HG02938 (cell line): ENCODE data around the gene UFC1.

Source experiments
- ATAC-seq: cut with Tn5 transposase; IDR thresholded peaks from one replicate; pipeline ENCODE4 v1.9.1; 2021; ENCODE audit warnings: mild to moderate bottlenecking, moderate library complexity; ENCODE audit not compliant: unreplicated experiment

Gene UFC1

DNA sequence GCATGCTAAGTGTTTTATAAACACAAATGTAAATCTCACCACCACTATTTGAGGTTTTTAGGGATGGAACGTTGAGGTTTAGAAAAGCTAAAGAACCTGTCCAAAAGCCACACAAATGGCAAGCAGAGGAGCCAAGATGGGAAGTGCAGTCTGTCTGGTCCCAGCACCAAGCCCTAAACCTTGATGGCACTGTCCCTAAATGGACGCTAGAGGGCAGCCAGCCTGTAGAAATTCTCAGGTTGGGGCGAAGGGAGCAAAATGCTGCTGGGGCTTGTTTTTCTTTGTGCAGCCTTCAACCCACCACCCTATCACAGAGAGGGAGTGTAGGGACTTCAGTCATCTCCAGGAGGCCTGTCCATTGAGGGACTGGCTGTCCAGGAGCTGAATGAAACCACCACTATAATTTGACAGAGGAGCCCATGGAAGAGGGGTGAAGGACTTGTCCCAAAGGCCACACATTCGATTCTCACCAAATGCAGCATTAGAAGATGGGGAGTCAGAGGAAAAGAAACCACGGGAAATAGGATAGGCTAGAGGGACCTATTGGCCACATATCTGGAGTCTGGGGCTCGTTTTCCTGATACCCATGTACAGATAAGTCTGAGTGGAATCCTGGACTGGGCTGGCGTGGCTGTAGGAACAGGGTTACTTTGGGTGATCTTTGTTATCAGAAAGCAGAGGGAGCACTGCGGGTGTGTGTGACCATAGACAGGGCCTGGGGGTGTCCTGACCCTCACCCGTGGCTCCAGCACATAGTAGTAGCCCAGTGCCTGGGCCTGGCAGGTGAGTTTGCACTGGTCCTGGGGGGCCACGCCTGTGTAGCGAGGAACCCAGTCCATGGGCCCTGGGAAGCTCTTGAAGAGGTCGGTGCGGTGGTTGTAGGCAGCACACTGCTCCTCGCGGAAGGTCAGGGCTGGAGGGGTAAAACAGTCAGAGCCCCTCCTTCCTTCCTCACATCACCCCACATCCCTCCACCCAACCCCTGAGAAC is 39.0 kb downstream of the UFC1 start:
- no peak for ATAC-seq

DNA sequence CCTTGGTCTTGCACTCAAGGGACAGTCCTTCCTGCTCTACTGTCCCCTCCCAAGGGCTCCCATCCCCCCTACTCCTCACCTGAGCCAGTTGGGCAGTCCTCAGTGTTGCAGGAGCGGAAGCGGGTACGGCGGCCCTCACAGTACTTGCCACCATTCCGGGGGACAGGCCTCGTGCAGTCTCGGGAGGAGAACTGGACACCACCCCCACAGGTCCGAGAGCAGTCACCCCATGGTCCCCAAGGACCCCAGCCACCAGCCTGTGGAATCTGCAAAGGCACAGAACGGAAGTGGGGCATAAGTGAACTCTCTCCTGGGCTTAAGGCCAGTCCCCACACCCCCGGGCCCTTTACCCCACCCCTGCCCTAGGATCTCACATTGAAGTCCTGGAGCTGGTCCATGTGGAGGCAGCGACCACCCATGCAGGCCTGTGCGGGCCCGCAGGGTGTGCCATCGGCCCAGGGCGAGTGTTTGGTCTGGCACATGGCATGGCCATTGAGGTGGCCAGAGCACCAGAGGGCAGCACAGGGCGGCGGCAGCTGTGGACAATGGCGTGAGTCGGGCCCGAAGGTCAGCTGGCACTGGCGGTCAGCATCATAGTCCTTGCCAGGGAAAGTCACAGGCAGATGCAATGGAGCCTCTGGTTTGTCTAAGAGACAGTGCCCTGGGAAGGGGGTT is 39.9 kb downstream of the UFC1 start:
- no peak for ATAC-seq

DNA sequence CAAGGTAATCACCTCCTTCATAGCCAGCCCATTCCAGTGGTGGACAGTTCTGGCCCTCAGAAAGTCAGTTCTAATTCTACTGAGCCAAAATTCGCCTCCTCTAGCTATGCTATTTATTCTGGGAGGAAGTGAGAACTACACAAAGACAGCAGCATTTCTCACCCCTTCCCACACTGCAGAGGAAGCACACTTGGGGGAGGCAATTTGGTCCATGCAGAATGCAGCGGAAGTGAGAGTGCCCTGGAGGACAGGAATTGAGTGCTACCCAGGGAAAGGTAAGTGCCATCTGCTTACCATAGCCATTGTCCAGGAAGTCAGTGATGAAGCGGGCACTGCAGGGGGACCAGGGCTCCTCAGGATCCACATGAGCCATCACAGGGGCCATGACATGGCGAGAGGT is 41.4 kb downstream of the UFC1 start:
- ATAC-seq: no peak

DNA sequence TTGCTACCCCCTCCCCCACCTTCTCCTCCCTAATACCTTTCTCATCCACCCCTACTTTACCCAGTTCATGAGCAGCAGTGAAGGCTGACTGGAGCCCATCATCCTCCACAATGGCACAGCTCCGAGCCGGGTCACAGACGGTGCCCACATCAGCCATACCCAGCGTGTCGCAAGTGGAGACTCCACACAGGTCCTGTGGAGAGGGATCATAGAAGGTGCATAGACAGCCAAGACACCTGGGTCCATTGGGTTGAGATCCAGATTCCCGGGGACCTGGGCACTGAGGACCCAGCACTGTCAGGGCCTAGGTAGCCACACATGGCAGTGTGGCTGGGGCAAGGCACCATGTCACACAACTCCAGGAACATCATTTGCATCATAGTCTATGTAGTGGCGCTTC is 42.3 kb downstream of the UFC1 start:
- no peak for ATAC-seq

DNA sequence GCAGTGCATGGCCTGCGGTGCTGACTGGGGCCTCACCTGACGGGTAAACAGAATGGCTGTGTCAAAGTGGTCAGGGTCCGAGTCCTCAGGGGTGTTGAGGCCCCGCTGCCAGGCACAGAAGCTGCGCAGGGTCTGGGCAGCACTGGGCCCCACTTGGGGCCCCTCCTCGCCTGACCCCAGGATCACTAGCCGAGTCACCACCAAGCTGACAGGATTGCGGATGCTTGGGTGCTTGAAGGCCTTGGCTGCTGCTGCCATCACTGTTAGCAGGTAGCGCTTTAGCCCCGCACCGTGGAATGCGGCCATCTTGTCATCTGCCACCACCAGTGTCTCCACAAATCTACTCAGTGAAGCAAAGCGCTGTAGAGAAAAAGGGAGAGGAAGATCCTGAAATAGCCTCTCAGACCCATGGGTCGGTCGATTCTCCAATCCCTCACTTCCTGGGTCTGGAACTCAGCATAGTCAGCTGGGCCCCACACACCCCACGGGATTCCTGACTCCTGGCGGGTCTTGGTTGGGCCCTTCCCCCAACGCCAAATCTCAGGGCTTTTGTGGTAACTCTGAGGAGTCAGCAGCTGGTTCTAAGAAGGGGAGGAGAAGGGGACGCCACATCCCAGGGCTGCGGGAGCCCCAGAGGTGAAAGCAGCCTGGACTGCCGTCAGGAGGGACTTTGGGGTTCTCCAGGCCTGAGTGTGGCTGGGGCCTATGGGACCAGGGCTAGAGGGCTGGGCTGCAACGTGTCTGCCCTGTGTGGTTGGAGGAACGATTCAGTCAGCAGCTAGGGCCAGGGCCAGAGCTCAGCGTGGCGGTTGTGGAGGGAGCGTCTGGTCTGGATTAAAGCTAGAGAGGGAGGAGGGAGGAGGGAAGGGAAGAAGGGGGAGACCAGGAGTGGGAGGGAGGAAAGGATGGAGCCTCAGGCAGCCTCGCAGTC is 43.0 kb downstream of the UFC1 start:
- ATAC-seq: no peak

DNA sequence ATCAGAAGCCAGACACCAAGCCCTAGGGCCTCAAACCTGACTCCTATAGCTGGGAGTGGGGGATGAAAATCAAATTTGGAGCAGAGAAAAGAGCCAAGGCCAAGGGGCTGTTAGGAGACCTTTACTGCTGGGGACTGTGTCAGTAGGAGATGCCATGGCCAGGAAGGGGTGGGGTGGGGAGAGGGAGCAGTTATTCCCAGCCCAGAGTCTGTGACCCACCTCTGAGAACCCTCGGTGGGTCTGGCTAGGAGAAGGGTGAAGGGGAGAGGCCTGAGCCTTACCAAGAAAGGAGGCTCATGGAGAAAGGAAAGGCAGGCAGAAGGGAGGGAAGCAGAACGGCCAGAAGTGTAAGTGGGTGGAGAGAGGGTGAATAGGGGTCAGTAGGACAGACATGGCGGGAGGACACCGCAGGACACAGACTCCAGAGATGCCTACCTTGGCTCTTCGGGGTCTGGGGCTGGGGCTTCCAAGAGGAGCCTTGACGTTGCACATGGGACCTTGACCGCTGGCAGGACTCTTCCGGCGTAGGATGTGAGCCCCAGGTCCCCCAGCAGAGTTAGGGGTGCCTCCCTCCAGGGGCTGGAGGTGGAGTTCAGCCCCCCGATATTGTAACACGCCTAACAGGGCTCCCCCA is 43.9 kb downstream of the UFC1 start:
- no peak for ATAC-seq

DNA sequence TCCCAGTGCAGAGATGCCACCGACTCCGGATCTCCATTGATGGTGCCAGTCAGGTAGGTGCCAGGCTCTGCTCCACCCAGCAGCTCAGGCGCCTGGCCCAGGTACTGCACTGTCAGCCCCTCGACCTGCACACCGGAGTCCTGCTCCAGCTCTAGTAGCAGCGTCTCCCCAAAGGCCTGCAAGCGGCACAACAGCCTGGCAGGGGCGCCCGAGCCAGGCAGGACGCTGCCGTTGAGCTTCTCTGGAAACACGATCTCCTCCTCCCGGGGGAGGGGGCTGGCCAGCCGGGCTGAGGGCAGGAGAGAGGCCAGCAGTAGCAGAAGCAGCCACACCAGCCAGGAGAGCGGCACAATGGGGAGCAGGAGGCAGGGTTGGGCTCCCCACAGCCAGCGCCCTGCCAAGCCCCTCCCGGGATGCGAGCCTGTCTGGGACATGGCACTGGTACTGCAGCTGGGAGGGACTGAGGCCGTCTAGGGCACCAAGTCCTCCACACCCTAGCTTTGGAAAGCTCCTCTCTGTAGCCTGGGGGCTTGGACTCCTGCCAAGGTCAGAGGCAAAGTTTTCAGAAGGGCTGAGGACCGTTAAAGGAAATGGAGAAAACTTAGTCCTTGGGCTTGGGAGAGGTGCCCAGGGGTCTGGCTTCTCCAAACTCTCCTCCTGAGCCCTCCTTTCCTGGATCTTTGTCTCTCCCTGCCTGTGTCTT is 44.6 kb downstream of the UFC1 start:
- no peak for ATAC-seq

DNA sequence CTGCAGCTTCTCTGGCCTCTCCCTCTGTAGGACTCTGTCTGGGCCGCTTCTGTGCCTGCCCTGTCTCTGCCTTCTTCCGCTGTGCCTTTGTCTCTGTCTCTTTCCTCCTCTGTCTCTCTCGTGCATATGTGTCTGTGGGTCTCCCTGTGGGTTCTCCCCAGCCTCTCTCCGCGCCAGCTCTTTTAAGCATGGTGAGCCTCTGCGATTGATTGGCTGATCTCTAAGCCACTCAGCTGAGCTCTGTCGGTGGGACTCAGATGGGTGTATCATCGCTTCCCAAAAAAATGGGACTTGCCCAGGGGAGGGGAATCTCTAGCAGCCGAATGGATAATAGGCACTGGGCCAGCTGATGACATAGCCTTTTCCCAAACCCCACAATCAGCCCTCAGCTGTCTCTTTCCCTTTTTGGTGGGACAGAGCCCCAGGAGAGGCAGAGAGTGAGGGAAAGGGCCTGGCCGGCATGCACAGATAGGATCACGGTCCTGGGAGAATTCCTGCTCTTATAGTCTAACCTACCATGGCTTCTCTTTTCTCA is 45.2 kb downstream of the UFC1 start, which contains the start of gene ADAMTS4:
TSS of gene ADAMTS4 (minus strand) at position 158 of the 535 bp plus-strand sequence. CDS start 427 bp downstream, outside the sequence.
- ATAC-seq: no peak

DNA sequence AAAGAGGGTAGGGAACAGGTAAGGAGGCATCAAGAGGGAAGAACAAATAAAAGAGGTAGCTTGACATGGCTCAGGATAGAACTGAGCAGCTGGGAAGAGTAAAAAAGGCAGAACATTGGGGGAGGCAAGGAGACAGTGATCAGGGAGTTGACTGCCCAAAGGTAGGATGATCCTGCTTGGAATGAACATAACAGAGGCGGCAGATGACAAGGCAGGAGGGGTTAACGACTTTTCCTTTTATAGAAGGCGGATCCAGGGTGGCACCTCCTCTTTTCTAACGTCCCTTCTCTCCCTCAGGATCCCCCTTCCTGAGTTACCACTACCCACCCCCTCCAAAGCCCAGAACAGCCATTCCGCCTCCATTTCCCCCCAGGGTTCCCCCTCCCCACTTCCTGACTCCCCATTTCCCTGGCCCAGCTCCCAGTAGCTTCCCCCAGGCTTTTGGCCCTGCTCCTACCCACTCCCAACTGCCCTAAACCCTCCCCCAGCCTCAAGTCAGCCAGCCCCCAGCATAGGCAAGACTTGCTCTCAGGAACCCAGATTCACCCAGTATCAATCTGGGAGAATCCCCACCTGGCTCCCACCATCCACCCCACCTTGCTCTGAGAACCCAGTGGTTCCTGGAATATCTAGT is 45.8 kb downstream of the UFC1 start:
- no peak for ATAC-seq

DNA sequence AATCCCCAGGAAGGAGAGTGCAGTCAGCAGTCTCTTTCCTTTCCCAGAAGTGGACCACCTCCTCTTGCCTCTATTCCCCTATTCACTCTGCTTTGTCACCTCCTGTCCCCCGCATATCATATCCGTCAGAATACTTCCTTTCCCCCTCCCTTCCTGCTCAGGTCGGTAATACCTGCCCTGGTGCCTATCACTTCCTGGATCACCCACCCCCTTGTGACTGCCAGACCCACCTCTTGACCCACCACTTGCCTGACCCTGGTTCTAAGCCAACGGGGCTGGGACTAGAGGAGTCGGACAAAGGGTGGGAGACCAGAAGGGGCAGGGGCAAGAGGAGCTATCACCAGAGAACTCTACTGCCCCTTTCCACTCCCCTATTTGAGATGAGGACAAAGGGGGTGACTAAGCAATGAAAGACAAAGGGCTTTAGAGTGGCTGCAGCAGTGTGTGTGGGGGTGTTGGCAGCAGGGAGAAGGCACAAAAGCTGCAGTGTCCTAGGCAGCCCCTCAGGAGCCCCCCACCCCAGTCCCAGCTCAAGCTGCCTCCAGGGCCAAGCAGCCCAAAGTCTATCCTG is 46.7 kb downstream of the UFC1 start:
- no peak for ATAC-seq

DNA sequence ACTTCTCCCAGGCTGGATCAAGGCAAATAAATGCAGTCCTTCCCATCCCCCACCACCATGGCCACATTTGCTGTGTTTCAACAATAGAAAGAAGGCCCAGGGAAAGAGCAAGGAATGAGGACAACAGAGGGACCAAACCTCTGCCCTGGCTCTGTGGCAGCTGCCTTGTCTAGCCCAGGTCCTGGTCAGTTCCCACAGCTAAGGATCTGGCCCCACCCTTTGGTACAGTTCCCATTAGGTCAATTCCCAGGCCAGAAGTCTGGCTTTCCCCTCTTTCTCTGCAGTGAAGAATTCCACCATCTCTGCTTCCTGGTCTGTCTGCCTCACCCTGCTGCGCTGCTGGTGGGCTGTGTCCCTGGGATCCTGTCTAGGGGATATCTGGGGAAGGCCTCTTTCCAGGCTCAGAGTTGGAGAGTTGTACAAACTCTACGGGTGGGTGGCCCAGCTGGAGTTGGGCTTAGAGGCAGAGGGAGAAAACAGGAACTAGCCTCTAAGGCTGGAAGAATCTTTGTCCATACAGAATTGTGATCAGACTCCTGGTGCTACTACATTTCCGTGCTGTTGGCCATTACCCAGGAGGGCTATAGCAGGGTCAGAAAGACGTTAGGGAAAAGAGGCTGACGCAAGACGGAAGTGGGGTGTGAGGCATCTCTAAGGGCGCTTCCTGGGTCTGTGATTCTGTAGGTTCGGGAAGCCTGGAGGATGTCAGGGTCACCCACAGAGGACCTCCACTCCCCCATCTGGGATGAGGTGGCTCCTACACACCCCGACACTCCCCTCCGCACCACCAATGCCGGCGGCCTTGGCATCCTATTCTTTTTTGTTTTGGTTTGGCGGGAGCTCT is 47.4 kb downstream of the UFC1 start:
- ATAC-seq: no peak

DNA sequence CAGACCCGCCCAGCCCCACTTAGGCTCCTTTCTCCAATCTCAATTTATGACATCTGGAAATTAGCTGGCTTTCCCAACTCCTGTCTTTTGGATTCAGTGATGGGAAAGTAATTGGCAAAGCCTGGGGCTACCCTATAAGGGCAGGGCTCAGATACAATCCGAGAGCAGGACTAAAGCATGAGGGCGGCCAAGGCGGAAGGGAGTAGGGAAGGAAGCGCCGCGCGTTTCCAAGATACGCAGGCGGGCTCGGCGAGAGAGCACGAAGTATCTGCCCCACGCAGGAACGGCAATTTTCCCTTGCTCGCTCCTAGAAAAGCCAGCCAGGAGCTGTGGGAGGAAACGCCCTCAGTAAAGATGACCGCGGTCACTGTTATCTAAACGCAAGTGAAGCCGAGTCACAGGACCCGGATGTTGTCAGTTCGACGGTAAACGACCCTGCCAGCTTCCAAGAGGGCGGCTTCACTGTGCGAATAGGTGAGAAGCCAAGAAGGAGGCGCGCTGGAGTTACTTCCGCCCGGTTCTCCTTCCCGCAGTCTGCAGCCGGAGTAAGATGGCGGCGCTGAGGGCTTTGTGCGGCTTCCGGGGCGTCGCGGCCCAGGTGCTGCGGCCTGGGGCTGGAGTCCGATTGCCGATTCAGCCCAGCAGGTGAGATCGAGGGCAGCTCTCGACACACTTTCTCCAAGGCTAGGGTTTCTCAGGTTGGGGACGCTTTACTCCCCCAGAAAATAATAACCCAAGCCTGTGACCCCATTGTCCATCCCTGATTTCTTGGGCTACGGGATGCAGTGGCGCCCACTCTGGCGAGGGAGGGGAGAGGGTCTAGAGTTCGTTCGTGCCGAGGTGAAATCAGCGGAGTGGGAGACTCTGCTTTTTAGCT is 48.3 kb downstream of the UFC1 start, which contains the start of gene NDUFS2:
TSS of gene NDUFS2 (plus strand) at position 532 of the 877 bp plus-strand sequence. CDS start at position 551, 19 bp downstream.
- peak; percentile 98 for ATAC-seq

DNA sequence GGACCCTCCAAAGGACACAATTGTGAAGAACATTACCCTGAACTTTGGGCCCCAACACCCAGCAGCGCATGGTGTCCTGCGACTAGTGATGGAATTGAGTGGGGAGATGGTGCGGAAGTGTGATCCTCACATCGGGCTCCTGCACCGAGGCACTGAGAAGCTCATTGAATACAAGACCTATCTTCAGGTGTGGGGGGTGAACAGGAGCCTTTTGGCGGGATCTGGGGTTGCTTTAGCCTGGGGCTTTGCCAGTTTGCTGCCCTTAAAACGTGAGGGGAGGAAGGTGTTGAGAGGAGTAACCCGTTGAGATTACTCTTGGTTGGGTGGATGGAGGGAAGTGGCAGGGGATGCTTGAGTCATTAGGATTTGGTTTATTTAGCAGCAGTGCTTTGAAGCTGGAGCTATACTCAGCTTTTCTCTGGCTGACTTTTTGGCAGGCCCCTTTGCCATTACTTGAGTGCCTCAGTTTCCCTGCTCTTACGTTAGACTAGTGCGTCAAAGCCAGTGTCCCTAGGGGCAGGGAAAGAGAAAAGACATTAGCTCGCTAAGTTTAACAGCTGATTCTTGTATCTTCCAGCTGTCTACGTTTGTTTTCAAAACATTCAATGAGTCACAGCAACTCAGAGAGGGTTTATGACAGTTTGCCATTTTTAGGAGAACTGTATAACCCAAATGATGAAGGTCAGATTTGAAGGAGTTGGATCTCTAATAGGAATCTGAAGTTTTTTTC is 52.8 kb downstream of the UFC1 start:
- no peak for ATAC-seq

DNA sequence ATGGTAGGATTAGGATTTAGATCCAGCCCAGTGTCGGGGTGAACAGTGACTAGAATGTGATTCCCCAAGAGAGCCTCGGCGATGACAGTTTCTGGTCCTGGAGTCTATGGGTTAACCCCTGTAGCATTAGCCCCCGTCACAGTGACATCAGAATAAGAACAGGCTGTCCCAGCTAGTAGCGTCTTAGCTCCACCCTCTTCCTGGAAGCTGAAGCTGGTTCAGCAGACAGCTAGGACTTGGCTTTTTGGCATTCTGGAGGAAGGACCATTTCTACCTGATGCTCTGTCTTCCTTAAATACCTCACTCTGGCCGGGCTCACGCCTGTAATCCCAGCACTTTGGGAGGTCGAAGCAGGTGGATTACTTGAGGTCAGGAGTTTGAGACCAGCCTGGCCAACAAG is 53.4 kb downstream of the UFC1 start:
- ATAC-seq: no peak
